ENCODE results near the gene MAGI1.
A peak's percentile ranks its signal among the peaks of the same experiment; 100 is the strongest.

MAGI1 gene

GRCh38 chr3:65702202-65702601 lies 336.5 kb downstream of the MAGI1 start:
- DNase-seq = no peak

- DNase-seq = no peak
Measured at GRCh38 chr3:65701516-65701915, 337.2 kb downstream of the MAGI1 start.

DNA sequence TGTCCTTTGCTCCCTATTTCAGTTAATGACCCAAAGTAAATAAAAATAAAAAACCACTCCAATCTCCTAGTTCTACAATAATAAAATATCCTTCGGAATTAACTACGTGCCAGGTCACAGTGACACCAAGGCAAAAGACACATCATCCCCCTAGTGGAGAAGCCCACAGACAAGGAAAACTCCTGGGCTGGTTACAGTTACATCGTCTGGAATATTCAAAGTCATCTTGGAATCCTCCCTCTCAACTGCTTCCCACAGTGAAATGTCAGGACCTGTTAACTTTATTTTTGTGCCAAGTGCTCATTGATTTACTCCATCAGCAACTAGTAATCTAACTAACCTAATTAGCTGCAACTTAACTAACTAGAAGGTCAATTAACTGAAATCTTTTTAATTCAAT lies 349.3 kb downstream of the MAGI1 start:
- no peak for DNase-seq

- no peak for DNase-seq
Measured at GRCh38 chr3:65687741-65688140, 351.0 kb downstream of the MAGI1 start.

DNA sequence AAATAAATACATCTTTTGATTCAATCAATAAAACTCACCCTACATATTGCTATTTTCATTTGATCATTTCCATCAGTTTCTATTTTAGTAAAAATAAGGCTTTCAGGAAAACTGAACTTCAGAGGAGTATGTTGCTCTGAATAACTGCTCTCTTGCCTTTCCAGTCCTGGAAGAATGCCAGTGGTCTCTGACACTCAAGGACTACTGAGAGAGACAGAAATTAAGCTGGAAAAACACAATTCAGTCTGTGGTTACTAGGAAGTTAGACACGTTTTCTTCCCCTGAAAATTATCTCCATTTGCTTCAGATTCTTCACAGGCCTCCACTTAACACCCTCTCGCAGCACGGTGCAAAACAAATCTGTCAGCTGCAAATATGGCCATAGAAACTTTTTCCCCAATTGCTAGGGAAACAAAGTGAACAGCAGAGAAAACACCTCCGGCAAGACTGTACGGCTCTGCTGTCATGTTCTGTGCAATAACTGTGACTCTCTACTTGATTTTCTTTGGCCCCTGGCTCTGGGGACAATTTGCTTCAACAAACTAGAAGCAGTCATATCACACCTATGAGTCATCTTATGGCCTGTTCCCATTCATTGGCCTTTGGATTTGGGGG lies 353.0 kb downstream of the MAGI1 start:
- DNase-seq = no peak

- no peak for DNase-seq
Measured at GRCh38 chr3:65678516-65678915, 360.2 kb downstream of the MAGI1 start.

- no peak for DNase-seq
Measured at GRCh38 chr3:65677486-65678010, 361.2 kb downstream of the MAGI1 start.

DNA sequence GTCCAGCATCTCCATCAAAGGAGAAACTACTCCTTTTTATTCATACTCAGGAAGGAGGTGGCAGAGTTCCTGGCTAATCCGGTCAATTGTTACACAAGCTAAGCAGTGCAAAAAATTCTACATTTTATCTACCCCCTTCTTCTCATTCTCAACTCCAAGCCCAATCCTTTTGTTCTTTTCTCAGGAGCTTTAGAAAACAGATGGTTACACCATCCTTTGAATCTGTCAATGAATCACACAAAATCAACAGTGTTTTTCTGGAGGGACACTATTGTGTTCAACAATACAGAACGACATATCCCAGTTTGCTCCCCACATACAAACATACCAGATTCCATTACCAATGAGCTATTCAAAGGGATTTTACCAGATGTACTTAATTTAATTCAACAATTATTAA lies 362.1 kb downstream of the MAGI1 start:
- no peak for DNase-seq

- no peak for DNase-seq
Measured at GRCh38 chr3:65675011-65675410, 363.7 kb downstream of the MAGI1 start.

- DNase-seq = no peak
Measured at GRCh38 chr3:65674226-65674625, 364.5 kb downstream of the MAGI1 start.

DNA sequence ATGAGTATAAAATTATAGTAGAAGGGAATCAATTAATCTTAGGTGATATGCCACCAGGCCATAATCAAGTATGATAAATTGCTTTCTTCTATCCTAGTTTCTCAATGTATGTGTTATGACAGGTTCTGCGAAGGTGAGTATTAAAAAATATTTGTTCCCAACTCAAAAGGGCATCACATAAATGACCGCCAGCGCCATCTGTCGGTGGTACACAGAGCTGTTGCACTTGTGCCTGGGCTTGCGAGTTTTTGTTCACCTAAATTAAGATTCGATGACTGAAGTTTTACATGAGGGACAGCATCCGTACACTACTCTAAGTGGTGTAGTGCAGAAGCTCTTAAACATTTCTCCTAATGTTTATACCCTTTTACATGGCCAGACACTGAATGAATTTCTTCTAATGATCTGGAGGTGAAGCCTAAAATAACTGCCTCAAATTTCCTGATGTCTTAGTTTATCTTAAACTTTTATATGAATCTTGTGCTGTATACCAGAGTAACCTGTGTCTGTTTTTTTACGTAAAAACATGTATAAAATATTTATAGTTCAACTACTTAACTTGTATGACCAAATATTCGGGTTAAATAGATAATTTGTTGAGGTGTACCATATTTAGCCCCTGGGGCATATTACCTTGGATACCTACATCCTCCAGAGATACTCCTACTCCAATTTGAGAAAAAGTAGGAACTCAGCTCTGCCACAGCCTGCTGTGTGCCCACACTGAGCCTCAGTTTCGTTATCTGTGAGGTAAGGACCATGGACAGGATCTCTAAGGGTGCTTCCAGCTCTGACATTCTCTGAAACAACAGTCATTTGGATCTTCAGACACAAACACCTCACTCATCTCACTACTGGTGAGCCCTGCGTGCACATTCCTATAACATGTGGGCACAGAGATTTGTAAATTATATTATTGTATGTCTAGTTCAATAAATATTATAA lies 365.6 kb downstream of the MAGI1 start:
- DNase-seq = peak in 1 of 5 experiments; percentile 22

DNA sequence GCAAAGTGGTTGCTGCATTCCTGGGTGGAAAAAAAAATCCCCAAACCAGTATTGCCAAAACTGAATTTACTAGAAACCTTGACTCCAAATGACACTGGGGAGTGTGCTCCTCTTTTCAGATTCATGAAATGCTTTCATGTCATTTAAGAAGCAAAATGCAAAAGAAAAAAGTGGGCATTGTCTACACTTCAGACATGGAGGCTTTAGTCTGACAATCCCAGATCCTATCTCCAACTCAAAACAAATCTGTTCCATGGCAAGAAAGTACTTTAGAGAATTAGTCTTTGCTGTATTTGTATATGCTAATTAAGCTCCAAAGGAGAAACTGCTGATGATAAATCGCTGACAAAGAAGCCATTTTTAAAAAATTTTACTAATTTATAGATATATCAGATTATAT lies 366.7 kb downstream of the MAGI1 start:
- no peak for DNase-seq

DNA sequence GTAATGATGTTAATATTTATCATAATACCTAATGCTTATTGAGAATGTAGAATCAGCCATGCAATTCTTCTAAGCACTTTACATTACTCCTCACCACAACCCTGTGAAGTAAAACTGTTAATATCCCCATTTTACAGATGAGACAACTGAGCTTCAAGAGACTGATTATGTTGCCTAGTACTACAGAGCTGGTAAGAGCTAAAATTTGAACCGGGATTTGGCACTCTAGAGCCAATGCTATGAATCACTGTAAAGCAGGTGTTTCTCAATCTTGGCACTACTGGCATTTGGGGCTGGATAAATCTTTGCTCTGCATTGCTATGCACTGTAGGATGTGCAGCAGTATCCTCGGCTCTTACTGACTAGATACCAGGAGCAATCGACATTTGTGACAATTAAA lies 367.7 kb downstream of the MAGI1 start:
- DNase-seq = no peak

DNA sequence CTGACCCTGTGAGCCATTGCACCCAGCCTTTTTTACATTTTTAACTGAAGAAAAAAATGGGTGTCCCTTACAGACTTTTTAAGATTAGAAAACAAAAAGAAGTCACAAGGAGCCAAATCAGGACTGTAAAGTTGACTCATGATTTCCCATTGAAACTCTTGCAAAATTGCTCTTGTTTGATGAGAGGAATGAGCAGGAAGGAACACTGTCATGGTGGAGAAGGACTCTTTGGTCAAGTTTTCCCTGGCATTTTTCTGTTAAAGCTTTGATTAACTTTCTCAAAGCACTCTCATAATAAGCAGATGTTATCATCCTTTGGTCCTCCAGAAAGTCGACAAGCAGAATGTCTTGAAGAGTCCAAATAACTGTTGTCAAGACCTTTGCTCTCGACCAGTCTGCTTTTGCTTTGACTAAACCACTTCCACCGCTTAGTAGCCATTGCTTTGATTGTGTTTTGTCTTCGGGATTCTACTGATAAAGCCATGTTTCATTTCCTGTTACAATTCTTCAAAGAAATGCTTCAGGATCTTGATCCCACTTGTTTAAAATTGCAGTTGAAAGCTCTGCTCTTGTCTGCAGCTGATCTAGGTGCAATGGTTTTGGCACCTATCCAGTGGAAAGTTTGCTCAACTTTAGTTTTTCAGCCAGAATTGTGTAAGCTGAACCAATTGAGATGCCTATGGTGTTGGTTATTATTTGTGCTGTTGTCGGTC lies 369.4 kb downstream of the MAGI1 start:
- DNase-seq = no peak

GRCh38 chr3:65667963-65668362 lies 370.8 kb downstream of the MAGI1 start:
- no peak for DNase-seq

GRCh38 chr3:65666448-65667091 lies 372.1 kb downstream of the MAGI1 start:
- no peak for DNase-seq

DNA sequence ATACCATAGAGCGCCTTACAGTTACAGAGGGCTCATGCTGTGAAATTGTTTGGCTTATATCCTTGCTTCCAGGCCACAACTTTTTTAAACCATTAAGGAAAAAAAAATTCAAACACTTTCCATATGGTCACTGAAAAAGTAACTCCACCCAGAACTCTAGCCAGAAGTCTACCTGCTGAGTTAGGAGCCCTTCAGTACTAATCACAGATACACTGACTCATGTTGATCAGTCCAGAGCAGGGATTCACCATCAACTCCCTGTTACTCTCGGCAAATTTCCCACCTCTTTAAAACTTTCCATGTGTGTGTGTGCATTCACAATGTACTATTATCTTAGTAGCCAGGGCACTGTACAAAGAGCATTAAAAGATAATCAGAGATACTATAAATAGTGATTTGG lies 372.8 kb downstream of the MAGI1 start:
- DNase-seq = no peak

- DNase-seq = no peak
Measured at GRCh38 chr3:65664931-65665330, 373.8 kb downstream of the MAGI1 start.

DNA sequence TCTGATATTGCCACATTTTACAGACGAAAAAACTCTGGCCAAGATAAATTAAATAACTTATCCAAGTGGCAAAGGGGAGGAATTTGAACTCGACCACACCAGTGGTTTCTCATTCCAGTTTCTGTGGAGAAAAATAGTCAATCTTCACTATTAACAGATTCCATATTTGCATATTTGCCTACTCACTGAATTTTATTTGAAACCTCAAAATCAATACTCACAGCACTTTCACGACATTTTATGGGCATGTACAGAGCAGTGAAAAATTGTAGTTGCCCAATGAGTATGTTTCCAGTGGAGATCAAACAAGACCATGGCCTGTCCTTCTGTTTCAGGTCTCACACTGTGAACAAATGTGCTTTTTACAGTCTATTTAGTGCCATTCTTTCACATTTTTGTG lies 374.3 kb downstream of the MAGI1 start:
- no peak for DNase-seq

DNA sequence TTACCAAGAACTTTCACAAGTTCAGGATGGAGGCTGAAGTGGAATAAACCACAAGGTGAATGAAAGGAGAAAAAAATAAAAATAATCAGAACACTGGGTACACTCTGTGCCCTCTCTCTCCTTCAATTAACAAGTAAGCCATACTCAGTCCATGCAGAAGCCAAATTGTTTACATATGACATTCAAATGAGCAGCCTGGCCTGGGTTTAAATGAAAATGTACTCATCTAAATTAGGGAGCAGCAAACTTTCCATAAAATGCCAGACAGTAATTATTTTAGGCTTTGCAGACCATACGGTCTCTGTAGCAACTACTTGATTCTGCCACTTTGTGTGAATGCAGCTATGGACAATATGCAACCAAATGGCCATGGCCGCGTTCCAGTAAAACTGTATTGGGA lies 376.6 kb downstream of the MAGI1 start:
- no peak for DNase-seq

DNA sequence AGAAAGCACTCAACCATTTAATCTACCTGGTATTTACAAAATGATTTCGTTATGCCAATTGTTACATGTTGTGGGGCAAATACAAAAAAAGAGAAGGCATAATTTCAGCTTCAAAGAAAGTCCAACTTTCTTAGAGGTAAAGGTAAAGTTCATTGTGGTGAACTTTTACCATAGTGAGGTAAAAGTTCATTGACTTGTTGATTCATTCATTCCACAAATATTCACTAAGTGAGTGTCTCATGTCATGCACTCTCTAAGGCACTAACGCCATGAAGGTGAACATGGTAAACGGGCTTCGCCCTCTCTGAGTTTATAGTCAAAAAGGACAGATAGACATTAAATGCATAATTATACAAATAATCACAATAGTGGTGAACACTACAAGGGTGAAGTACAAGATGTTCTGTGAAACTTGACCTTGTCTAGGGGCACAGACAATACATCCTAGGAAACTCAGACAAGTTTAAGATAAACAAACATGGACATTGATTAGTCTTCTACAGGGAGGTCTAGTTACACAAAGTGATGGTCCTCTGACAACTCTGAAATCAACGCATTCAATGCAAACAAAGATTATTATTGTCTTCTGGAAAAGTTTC lies 378.6 kb downstream of the MAGI1 start:
- no peak for DNase-seq

DNA sequence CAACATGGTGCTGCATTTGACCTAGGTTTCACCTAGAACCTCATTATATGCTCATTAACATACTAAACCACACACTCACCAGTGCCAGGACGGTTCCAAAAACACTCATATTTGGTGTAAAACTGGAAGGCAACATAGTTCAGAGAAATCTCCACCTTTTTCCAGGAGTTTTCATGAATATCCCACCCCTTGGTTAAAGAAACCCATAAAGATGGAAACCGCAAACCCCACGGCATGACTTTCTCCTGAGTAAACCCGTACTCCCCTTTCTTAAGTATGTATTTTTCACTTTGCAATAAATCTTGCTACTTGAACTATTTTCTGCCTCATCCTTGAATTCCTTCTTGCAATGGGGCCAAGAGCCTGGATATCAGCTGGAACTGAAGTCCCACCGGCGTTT lies 379.3 kb downstream of the MAGI1 start:
- DNase-seq = no peak

Data from T-helper 2 cell (primary cell).